ENCODE results near the gene CFAP92.

The CFAP92 gene

GRCh38 chr3:128994581-128995546 is 988 bp upstream of the CFAP92 start:
- H3K9me3 Mint-ChIP-seq = no peaks in the 10 kb centered on the region
- no peak for DNase-seq
- no peak overlapping the region for H3K27ac Mint-ChIP-seq
- peaks cover 34% of the 10 kb centered on the region for H3K4me1 Mint-ChIP-seq (ENCODE audit: low read depth)
- H3K36me3 Mint-ChIP-seq (ENCODE audit: low read depth) = no peaks in the 10 kb centered on the region
- peak overlapping the region; percentile 55 for H3K4me3 Mint-ChIP-seq
- H3K27me3 Mint-ChIP-seq = peaks cover 1% of the 10 kb centered on the region

DNA sequence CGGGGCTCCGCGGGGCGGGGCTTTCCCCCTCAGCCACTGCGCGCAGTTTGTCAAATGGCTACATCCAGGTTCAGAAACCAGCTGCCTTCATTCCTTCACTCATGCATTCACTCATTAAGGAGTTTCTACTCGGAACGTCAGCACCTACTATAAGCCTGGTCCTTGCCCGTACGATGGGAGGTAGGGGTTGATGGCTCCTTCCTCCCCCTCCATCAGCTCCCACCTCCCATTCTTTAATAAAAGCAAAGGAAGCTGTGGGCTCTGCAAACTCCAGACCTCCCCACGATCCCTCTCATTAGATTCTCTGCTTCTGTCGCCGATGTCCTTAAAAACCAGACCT is 267 bp upstream of the CFAP92 start:
- Mint-ChIP-seq H3K27ac (no peak overlapping the region), H3K27me3 (no peaks in the 10 kb centered on the region), H3K4me3 (peak overlapping the region; percentile 55), H3K36me3 (ENCODE audit: low read depth) (no peaks in the 10 kb centered on the region), H3K9me3 (no peaks in the 10 kb centered on the region), H3K4me1 (ENCODE audit: low read depth) (peaks cover 33% of the 10 kb centered on the region)
- no peak for DNase-seq

GRCh38 chr3:128992926-128993460 is 883 bp downstream of the CFAP92 start:
- H3K27ac Mint-ChIP-seq = no peak overlapping the region
- no peaks in the 10 kb centered on the region for H3K36me3 Mint-ChIP-seq (ENCODE audit: low read depth)
- peak; percentile 25 for DNase-seq

DNA sequence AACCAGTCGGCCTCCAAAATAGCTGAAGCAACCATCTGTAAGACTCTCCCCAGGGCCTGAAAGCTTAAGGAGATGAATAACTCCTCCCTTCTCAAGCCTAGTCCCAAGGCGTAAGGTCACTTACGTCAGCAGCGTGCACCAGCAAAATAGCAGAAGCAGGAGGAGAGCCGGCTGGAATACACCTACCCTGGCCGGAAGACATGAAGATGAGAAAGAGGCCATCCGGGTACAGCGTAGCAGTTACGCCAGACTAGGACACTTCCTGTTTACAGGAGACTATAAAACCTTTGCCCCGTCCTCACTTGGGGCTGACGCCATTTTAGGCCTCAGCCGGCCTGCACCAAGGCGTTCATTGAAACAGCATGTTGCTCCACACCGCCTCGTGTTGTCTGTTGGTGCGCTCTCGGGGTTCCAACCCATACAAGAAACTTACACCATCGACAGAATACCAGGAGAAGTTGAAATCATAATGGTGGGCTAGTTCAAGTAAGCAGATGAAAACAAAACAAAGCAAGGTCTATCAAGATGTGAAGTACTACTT is 2.5 kb downstream of the CFAP92 start:
- Mint-ChIP-seq H3K4me1 (ENCODE audit: low read depth) (peaks cover 28% of the 10 kb centered on the region), H3K9me3 (no peaks in the 10 kb centered on the region), H3K27ac (no peak overlapping the region)

More at GRCh38 chr3:128992926-128993460, 883 bp downstream of the CFAP92 start:
- Mint-ChIP-seq H3K4me1 (ENCODE audit: low read depth) (peaks cover 28% of the 10 kb centered on the region), H3K4me3 (no peak overlapping the region), H3K9me3 (no peaks in the 10 kb centered on the region), H3K27me3 (no peaks in the 10 kb centered on the region)

DNA sequence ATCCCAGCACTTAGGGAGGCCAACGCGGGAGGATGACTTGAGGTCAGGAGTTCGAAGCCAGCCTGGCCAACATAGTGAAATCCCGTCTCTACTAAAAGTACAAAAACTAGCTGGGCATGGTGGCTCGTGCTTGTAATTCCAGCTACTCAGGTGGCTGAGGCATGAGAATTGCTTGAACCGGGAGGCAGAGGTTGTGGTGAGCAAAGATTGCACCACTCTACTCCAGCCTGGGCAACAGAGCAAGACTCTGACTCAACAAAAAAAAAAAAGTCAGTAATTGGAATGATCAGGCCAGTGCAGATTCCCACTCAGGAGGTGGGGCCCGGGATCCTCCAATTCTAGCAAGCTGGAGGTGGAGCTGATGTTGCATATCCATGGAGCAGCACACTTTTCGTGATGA is 5.6 kb downstream of the CFAP92 start:
- no peaks in the 10 kb centered on the region for H3K27me3 Mint-ChIP-seq
- DNase-seq = peak; percentile 1
- peaks cover under 1% of the 10 kb centered on the region for H3K4me1 Mint-ChIP-seq (ENCODE audit: low read depth)
- no peaks in the 10 kb centered on the region for H3K9me3 Mint-ChIP-seq
- H3K36me3 Mint-ChIP-seq (ENCODE audit: low read depth) = no peaks in the 10 kb centered on the region
- H3K4me3 Mint-ChIP-seq = no peak overlapping the region
- H3K27ac Mint-ChIP-seq = no peak overlapping the region

More for the DNA sequence above, 2.5 kb downstream of the CFAP92 start:
- DNase-seq = peak; percentile 8
- H3K4me3 Mint-ChIP-seq = no peak overlapping the region
- H3K36me3 Mint-ChIP-seq (ENCODE audit: low read depth) = no peaks in the 10 kb centered on the region
- no peaks in the 10 kb centered on the region for H3K27me3 Mint-ChIP-seq

DNA sequence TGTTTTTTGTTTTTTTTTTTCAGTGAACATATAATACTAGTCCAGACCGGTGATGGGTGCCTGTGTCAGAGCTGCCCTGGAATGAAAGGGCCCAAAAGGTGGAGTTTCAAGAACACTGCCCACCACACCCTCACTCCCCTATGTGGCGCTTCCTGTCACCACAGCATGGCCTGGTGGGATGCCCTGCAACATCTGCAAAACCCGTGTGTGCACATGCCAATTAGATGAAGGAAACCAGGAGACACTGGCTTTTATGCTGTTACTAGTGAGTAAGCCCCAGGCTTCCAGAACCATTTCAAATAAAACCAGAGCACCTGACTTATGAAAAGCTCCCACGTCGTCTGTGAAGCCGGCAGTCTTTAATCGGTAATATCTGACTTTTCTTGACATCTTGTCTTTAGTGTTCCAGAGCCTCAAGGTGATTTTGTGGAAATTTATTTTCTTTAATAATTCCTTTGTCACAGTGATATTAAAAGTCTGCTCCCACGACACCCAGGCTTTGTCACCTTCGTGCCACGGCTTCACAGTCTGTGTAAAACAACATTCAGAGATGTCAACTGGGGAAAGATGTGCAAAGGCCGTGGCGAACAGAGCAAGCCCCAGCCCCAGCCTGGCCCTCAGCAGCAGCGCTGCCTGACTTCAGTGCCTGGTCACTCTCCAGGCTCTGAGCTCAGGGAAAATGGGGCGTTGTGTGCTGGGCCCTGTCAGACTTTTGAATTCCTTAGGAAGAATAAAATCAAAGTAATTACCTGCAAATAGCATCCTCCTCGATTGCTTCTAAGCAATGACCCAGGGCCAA is 6.4 kb downstream of the CFAP92 start:
- Mint-ChIP-seq H3K36me3 (ENCODE audit: low read depth) (no peaks in the 10 kb centered on the region), H3K4me1 (ENCODE audit: low read depth) (no peaks in the 10 kb centered on the region), H3K27me3 (no peaks in the 10 kb centered on the region), H3K27ac (no peak overlapping the region), H3K4me3 (no peak overlapping the region), H3K9me3 (no peaks in the 10 kb centered on the region)
- DNase-seq = peak; percentile 7

DNA sequence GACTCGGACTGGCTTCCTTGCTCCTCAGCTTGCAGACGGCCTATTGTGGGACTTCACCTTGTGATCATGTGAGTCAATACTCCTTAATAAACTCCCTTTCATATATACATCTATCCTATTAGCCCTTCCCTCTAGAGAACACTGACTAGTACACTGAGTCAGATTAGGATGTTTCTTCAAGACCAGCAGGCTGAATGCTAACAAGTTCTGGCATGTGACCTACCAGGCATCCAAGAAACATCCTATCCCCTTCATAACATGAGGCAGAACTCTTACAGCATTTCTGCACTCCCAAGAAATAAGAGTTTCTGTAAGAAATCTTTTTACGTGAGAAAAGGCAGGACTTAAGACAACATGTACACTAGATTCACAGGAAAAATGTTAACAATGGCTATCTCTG is 9.3 kb downstream of the CFAP92 start:
- H3K36me3 Mint-ChIP-seq (ENCODE audit: low read depth) = no peaks in the 10 kb centered on the region
- no peaks in the 10 kb centered on the region for H3K27me3 Mint-ChIP-seq
- H3K4me3 Mint-ChIP-seq = no peak overlapping the region
- no peaks in the 10 kb centered on the region for H3K4me1 Mint-ChIP-seq (ENCODE audit: low read depth)
- no peak for DNase-seq
- H3K9me3 Mint-ChIP-seq = no peaks in the 10 kb centered on the region
- no peak overlapping the region for H3K27ac Mint-ChIP-seq

DNA sequence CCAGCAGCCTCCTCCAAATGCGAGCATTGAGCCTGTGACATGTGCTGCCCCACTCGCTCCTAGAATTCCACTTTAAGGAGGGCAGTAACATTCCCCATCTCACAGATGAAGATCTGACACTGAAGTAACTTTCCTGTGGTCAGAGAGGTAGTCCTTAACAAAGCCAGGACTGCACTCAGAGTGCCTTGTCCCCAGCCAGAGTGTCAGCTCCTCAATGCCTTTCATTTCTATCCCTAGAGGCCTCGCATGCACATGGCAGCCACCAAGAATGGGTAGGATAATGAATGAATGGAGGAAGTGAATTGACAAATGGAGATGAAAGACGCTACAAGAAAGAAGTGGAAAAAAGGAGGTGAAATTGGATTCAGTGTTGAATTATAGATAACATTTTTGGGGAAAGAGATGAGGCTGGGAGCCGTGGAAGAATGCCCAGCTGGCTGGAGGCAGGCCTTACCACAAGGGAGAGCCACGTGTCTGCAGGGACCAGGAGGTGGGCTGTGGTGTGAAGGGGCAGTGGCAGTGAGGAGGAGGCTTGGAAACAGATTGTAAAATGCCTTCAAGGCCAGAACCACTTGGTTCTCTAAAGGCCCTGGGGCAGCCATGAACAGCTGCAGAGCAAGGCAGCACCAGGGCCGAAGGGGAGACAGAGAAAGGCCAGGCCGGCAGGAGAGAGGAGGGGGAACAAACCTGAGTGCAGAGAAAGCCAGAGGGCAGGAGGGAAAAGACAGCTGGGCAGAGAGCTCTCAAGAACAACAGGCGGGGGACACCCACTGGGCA is 10.4 kb downstream of the CFAP92 start:
- no peaks in the 10 kb centered on the region for H3K9me3 Mint-ChIP-seq
- no peak overlapping the region for H3K27ac Mint-ChIP-seq
- H3K36me3 Mint-ChIP-seq (ENCODE audit: low read depth) = no peaks in the 10 kb centered on the region
- H3K4me1 Mint-ChIP-seq (ENCODE audit: low read depth) = no peaks in the 10 kb centered on the region
- no peak overlapping the region for H3K4me3 Mint-ChIP-seq
- no peak for DNase-seq
- H3K27me3 Mint-ChIP-seq = no peaks in the 10 kb centered on the region

DNA sequence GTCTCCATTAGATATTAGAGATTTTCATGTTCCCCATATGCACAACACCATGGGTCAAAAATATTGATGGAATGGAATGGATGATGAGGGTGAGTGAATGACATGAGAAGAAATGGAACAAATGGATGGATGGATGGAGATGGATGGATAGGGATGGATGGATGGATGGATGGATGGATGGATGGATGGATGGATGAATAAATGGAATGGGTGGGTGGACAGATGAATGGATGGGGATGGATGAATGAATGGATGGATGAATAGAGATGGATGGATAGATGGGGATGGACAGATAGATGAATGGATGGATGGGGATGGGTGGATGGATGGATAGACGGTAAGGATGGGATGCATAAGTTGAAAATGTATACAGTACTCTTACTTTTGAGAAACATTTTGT is 18.6 kb downstream of the CFAP92 start:
- no peak overlapping the region for H3K4me3 Mint-ChIP-seq
- DNase-seq = no peak
- no peaks in the 10 kb centered on the region for H3K36me3 Mint-ChIP-seq (ENCODE audit: low read depth)
- peaks cover 4% of the 10 kb centered on the region for H3K4me1 Mint-ChIP-seq (ENCODE audit: low read depth)
- no peaks in the 10 kb centered on the region for H3K9me3 Mint-ChIP-seq
- no peaks in the 10 kb centered on the region for H3K27me3 Mint-ChIP-seq
- no peak overlapping the region for H3K27ac Mint-ChIP-seq

DNA sequence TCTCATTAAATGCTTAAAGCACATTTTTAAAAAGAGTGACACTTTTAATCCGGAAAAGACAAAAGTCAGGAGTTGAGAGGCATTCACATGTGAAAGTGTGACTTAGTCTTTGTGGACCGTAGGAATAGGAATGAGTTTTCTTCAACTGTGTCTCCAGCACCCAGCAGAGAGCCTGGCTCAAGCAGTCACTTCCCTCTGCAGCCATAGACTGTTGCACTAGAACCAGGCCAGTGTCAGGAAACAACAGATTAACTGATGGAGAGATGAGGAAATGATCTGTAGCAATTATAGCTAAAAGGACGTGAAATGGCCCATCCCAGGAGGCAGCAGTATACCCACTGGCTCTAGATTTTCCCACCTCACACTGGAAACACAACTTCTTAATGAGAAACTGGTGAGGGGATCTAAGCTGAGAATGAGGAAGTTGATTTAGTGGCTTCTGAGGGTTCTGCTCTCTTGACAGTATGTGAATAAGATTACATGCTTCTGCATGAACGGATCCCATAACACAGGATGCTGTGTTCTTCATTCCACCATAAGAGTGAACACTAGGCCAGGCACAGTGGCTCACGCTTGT is 19.8 kb downstream of the CFAP92 start:
- H3K27ac Mint-ChIP-seq = no peak overlapping the region
- peaks cover 7% of the 10 kb centered on the region for H3K4me1 Mint-ChIP-seq (ENCODE audit: low read depth)
- H3K36me3 Mint-ChIP-seq (ENCODE audit: low read depth) = no peaks in the 10 kb centered on the region
- no peaks in the 10 kb centered on the region for H3K9me3 Mint-ChIP-seq
- no peak overlapping the region for H3K4me3 Mint-ChIP-seq
- no peak for DNase-seq
- H3K27me3 Mint-ChIP-seq = no peaks in the 10 kb centered on the region

- Mint-ChIP-seq H3K27ac (no peak overlapping the region), H3K36me3 (ENCODE audit: low read depth) (no peaks in the 10 kb centered on the region), H3K4me1 (ENCODE audit: low read depth) (peaks cover 7% of the 10 kb centered on the region), H3K4me3 (no peak overlapping the region), H3K9me3 (no peaks in the 10 kb centered on the region), H3K27me3 (no peaks in the 10 kb centered on the region)
- DNase-seq = no peak
Observed at GRCh38 chr3:128971421-128972100, 22.3 kb downstream of the CFAP92 start.

DNA sequence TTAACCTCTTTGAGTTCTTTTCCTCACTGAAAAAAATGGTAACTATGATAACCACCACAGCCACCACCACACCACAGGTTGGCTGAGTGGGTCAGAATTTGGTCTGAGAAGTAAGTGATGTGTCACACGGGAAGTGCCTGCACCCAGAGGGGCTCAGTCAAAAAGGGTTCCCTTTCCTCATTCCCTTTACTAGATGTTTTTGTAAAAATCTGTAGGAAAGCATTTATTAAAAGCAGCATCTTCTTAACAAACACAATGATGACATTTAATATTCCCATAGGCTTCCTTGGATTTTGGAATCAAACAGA is 23.2 kb downstream of the CFAP92 start:
- no peaks in the 10 kb centered on the region for H3K9me3 Mint-ChIP-seq
- H3K4me1 Mint-ChIP-seq (ENCODE audit: low read depth) = peaks cover 7% of the 10 kb centered on the region
- no peaks in the 10 kb centered on the region for H3K36me3 Mint-ChIP-seq (ENCODE audit: low read depth)
- H3K27me3 Mint-ChIP-seq = no peaks in the 10 kb centered on the region
- no peak overlapping the region for H3K4me3 Mint-ChIP-seq
- no peak for DNase-seq
- no peak overlapping the region for H3K27ac Mint-ChIP-seq

DNA sequence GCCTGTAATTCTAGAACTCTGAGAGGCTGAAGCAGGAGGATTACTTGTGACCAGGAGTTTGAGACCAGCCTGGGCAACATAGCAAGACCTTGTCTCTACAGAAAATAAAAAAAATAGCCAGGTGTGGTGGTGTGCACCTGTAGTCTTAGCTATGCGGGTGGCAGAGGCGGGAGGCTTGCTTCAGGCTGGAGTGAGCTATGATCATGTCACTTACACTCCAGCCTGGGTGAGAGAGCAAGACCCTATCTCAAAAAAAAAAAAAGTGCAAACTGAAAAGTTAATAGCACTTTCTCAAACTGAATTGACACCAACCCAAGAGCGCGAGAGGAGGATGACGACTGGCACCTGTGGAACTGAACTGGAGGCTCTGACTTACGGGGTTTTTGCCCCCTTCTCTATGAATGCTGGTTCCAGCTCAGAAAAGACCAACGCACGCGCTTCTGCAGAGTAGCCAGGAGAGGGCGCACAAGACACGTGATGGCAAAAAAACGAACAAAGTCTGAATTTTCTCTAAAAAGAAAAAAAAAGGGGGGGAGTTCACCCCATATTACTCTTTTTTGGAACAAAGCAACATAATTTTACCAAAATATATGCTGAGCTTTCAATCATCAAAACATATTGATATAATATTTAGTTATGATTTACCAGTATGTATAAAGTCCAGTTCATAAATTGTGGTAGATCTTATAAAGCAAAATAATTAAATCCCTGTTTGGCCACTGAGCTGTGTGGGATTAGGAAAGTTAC is 23.7 kb downstream of the CFAP92 start:
- Mint-ChIP-seq H3K27me3 (no peaks in the 10 kb centered on the region), H3K9me3 (no peaks in the 10 kb centered on the region), H3K27ac (peak overlapping the region; percentile 48), H3K36me3 (ENCODE audit: low read depth) (no peaks in the 10 kb centered on the region), H3K4me1 (ENCODE audit: low read depth) (peaks cover 7% of the 10 kb centered on the region), H3K4me3 (no peak overlapping the region)
- peak; percentile 73 for DNase-seq

All from activated T-cell treated with anti-CD3 and anti-CD28 coated beads, Interleukin-2, amount 50 U/mL, for 24 hours (primary cell).